H1 (cell line): ENCODE measurements around the gene OPN1SW. TPM values are rescaled to one million over a fixed set of nuclear protein-coding genes. Genes with fewer than 3 reads are reported as not detected.

ENCODE experiments used
- CTCF ChIA-PET: fragments of 300-600 bp; sonication (Branson Sonifier 250); formaldehyde crosslinking; loops from one replicate; lab custom pipeline; 2021; ENCODE audit not compliant: partially characterized antibody; lab: Charles Lee
- POLR2A ChIA-PET: fragments of 300-600 bp; sonication (Branson Sonifier 250); formaldehyde crosslinking; loops from one replicate; lab custom pipeline; 2021; ENCODE audit warnings: inconsistent platforms; ENCODE audit not compliant: partially characterized antibody; lab: Charles Lee
- DNase-seq, 2 experiments: peaks; one replicate each; pipeline versions ENCODE4 v3.0.0 to v3.0.0-alpha.2; 2010 to 2022; ENCODE audit warnings: low spot score in 2 of 2, low read depth in 1 of 2, mixed read lengths in 1 of 2
- FAIRE-seq: peaks from 2 replicates; lab custom pipeline; 2011; peaks lifted over from hg19 to GRCh38; lab: Jason Lieb, UNC
- H2AFZ ChIP-seq: 2 replicates; pipeline ENCODE4 v1.8.1; 2012; ENCODE audit warnings: low read length, inconsistent platforms
- H2AK5ac ChIP-seq: 2 replicates; pipeline ENCODE4 v1.6.1; 2013; ENCODE audit warnings: low read depth, low read length
- H2BK120ac ChIP-seq: replicated peaks from 2 replicates; pipeline ENCODE3; 2013; ENCODE audit warnings: low read depth, low read length, inconsistent platforms
- H2BK12ac ChIP-seq: 2 replicates; pipeline ENCODE4 v1.6.1; 2013; ENCODE audit warnings: low read depth, low read length
- H2BK15ac ChIP-seq: 2 replicates; pipeline ENCODE4 v1.6.1; 2013; ENCODE audit warnings: low read length
- H2BK20ac ChIP-seq: 2 replicates; pipeline ENCODE4 v1.6.1; 2013; ENCODE audit warnings: low read length
- H2BK5ac ChIP-seq: 2 replicates; pipeline ENCODE4 v1.6.1; 2013; ENCODE audit warnings: low read depth, low read length
- H3K14ac ChIP-seq: 2 replicates; pipeline ENCODE4 v1.6.1; 2013; ENCODE audit warnings: inconsistent platforms; ENCODE audit not compliant: insufficient read length
- H3K18ac ChIP-seq: 2 replicates; pipeline ENCODE4 v1.6.1; 2013; ENCODE audit warnings: low read length; ENCODE audit errors: extremely low read depth
- H3K23ac ChIP-seq: 2 replicates; pipeline ENCODE4 v1.6.1; 2013; ENCODE audit warnings: inconsistent platforms; ENCODE audit not compliant: insufficient read length
- H3K23me2 ChIP-seq: 2 replicates; pipeline ENCODE4 v1.6.1; 2013; ENCODE audit warnings: low read depth, low read length
- H3K27ac ChIP-seq: 2 replicates; pipeline ENCODE4 v1.6.1; 2011; ENCODE audit warnings: low read depth, low read length, inconsistent platforms
- H3K27me3 ChIP-seq, 4 experiments: replicated peaks in 1 of 4; 1 replicate in 1 of 4; 2 replicates in 3 of 4; pipeline versions ENCODE4 v1.6.1 to v1.8.1; 2011 to 2013; ENCODE audit warnings: low read length in 3 of 4, mild to moderate bottlenecking in 3 of 4, inconsistent platforms in 2 of 4, mixed read lengths in 2 of 4, moderate library complexity in 1 of 4; ENCODE audit not compliant: control insufficient read depth in 3 of 4, insufficient read depth in 3 of 4; ENCODE audit errors: extremely low read depth in 1 of 4
- H3K36me3 ChIP-seq, 4 experiments: 2 replicates each; pipeline versions ENCODE4 v1.6.1 to v1.8.1; 2011 to 2013; ENCODE audit warnings: mild to moderate bottlenecking in 4 of 4, low read length in 3 of 4, moderate library complexity in 2 of 4, control low read depth in 1 of 4, inconsistent platforms in 1 of 4; ENCODE audit not compliant: insufficient read depth in 4 of 4, control insufficient read depth in 2 of 4
- H3K4ac ChIP-seq: replicated peaks from 2 replicates; pipeline ENCODE3; 2013; ENCODE audit warnings: low read length, low read depth, mixed read lengths, inconsistent platforms; ENCODE audit not compliant: insufficient read length
- H3K4me1 ChIP-seq, 4 experiments: replicated peaks in 1 of 4; 1 replicate in 1 of 4; 2 replicates in 3 of 4; pipeline versions ENCODE4 v1.6.1 to v1.8.1; 2011 to 2013; ENCODE audit warnings: low read length in 3 of 4, inconsistent platforms in 2 of 4, mixed read lengths in 1 of 4; ENCODE audit not compliant: insufficient read depth in 4 of 4, control insufficient read depth in 3 of 4
- H3K4me2 ChIP-seq, 2 experiments: 2 replicates each; pipeline versions ENCODE4 v1.6.1 to v1.8.1; 2011 to 2013; ENCODE audit warnings: low read depth in 2 of 2, low read length in 2 of 2, control low read depth in 1 of 2, inconsistent platforms in 1 of 2, mild to moderate bottlenecking in 1 of 2; ENCODE audit not compliant: insufficient read depth in 1 of 2
- H3K4me3 ChIP-seq, 4 experiments: fragments of 200-600, 300-600 bp in 1 of 4; sonication (generic), shearing (Covaris generic), sonication (Bioruptor Twin) in 1 of 4; 2 replicates each; pipeline versions ENCODE4 v1.5.1 to v1.8.1; 2011 to 2016; ENCODE audit warnings: low read length in 4 of 4, low read depth in 3 of 4, control low read depth in 2 of 4, inconsistent platforms in 2 of 4, mild to moderate bottlenecking in 2 of 4, mixed read lengths in 1 of 4, moderate library complexity in 1 of 4; ENCODE audit not compliant: insufficient read depth in 2 of 4; ENCODE audit errors: extremely low read depth in 1 of 4
- H3K56ac ChIP-seq: replicated peaks from 2 replicates; pipeline ENCODE3; 2013; ENCODE audit warnings: low read depth, mild to moderate bottlenecking, mixed read lengths, low read length, inconsistent platforms; ENCODE audit not compliant: insufficient read length
- H3K79me1 ChIP-seq: 2 replicates; pipeline ENCODE4 v1.6.1; 2013; ENCODE audit warnings: low read depth, low read length, control low read depth
- H3K79me2 ChIP-seq, 2 experiments: 2 replicates each; pipeline versions ENCODE4 v1.6.1 to v1.8.1; 2012 to 2013; ENCODE audit warnings: low read length in 2 of 2, mild to moderate bottlenecking in 2 of 2, inconsistent platforms in 1 of 2; ENCODE audit not compliant: insufficient read depth in 2 of 2, control insufficient read depth in 1 of 2
- H3K9ac ChIP-seq, 4 experiments: replicated peaks in 1 of 4; 1 replicate in 1 of 4; 2 replicates in 3 of 4; pipeline versions ENCODE4 v1.6.1 to v1.8.1; 2011 to 2013; ENCODE audit warnings: low read depth in 3 of 4, low read length in 3 of 4, control low read depth in 2 of 4, mild to moderate bottlenecking in 2 of 4, moderate library complexity in 2 of 4, inconsistent platforms in 1 of 4; ENCODE audit errors: extremely low read depth in 1 of 4
- H3K9me3 ChIP-seq, 2 experiments: 2 replicates each; pipeline versions ENCODE4 v1.6.1 to v1.8.1; 2012 to 2013; ENCODE audit warnings: mild to moderate bottlenecking in 2 of 2, moderate library complexity in 2 of 2, control low read depth in 1 of 2, inconsistent platforms in 1 of 2, low read depth in 1 of 2, low read length in 1 of 2, mixed read lengths in 1 of 2; ENCODE audit not compliant: insufficient read depth in 2 of 2
- H4K20me1 ChIP-seq, 2 experiments: replicated peaks in 1 of 2; 2 replicates each; pipeline versions ENCODE3 to v1.8.1; 2011 to 2013; ENCODE audit warnings: inconsistent platforms in 2 of 2, low read length in 2 of 2, mild to moderate bottlenecking in 1 of 2; ENCODE audit not compliant: insufficient read depth in 2 of 2, control insufficient read depth in 1 of 2
- H4K5ac ChIP-seq: 2 replicates; pipeline ENCODE4 v1.6.1; 2013; ENCODE audit warnings: low read length, low read depth, mixed read lengths, inconsistent platforms; ENCODE audit not compliant: insufficient read length
- H4K8ac ChIP-seq: 2 replicates; pipeline ENCODE4 v1.8.0; 2013; ENCODE audit warnings: mild to moderate bottlenecking, moderate library complexity, low read length, inconsistent platforms; ENCODE audit not compliant: insufficient read depth; ENCODE audit errors: extremely low read depth
- H4K91ac ChIP-seq: replicated peaks from 2 replicates; pipeline ENCODE3; 2013; ENCODE audit warnings: low read length, mixed read lengths, inconsistent platforms; ENCODE audit not compliant: insufficient read length
- MAX ChIP-seq: IDR thresholded peaks from 2 replicates; pipeline ENCODE4 v1.6.1; 2012; ENCODE audit warnings: inconsistent platforms
- POLR2AphosphoS5 ChIP-seq: IDR thresholded peaks from 2 replicates; pipeline ENCODE4 v1.6.1; 2011; ENCODE audit warnings: low read depth, low read length
- SP2 ChIP-seq: IDR thresholded peaks from 2 replicates; pipeline ENCODE4 v1.6.1; 2012; ENCODE audit warnings: mild to moderate bottlenecking, low read length, inconsistent platforms
- WGBS, 2 experiments: shearing (Covaris generic) in 1 of 2; methylation state at CpG; one replicate each; pipeline versions ENCODE4 v1.1.6 to v1.1.7; 2013 to 2015; ENCODE audit warnings: low lambda C conversion rate in 2 of 2, mixed read lengths in 2 of 2, inconsistent platforms in 1 of 2, low coverage in 1 of 2, missing lambda C conversion rate in 1 of 2; ENCODE audit not compliant: insufficient replicate concordance in 2 of 2, insufficient coverage in 1 of 2, insufficient read length in 1 of 2; ENCODE audit errors: extremely low coverage in 1 of 2, missing lambda C conversion rate in 1 of 2; 5-methylcytosine and 5-hydroxymethylcytosine counted together
- polyA plus RNA-seq, 7 experiments: library from polyadenylated mRNA; depleted of rRNA in 3 of 7; stranded (reverse) in 5 of 7; unstranded in 2 of 7; fragments of >200 nt in 5 of 7; fragments of 200-250 nt in 2 of 7; gene quantifications; 1 replicate in 5 of 7; 2 replicates in 1 of 7; 4 replicates in 1 of 7; pipeline versions ENCODE4 v1.2.1 to v1.2.3, GENCODE V29; 2011 to 2013; ENCODE audit warnings: missing spikeins in 2 of 7, mixed read lengths in 2 of 7
- total RNA-seq: library from RNA; stranded (reverse); fragmentation: NEBNext Ultra II Directional; extraction: Animal tissue kit (Norgen Biotek cat#: 25700); gene quantifications from 2 replicates; pipeline ENCODE4 v1.2.1, GENCODE V29; 2021

The OPN1SW gene
- total and polyA plus RNA-seq, 2 of the 8 experiments (the other 6 are each of a cell fraction or from before 2014, with no cell fraction given), result not detected

DNA sequence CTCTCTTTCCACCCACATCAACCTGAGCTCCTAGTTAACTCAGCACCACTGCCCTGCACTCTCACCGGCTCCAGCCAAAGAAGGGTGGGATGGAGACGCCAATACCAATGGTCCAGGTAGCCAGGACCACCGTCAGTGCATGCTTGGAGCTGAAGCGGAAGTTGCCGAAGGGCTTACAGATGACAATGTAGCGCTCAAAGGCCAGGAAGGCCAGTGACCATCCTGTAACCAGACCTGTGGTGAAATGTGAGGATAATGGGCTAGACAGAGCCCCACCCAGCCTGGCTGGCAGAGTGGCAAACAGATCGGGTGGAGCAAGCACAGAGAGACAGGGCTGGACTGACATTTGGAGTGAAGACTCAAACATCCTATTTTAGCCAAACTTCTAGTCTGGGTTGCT lies 673 bp downstream of the OPN1SW start:
- Histone ChIP-seq H4K91ac (no peak overlapping the region), H3K4me1 (no peaks in the 10 kb centered on the region), H3K27me3 (no peaks in the 10 kb centered on the region), H3K18ac (no peak overlapping the region), H4K5ac (no peak overlapping the region), H3K56ac (no peak overlapping the region), H3K14ac (no peak overlapping the region), H2BK20ac (no peak overlapping the region), H3K36me3 (peaks cover 2 to 35% (median 19%) of the 10 kb centered on the region in 4 experiments; a peak in 6 of 8 replicates), H3K27ac (no peak overlapping the region), H3K23me2 (no peaks in the 10 kb centered on the region), H3K4me2 (no peak overlapping the region), H2BK5ac (no peak overlapping the region), H3K4ac (no peak overlapping the region), H3K9ac (no peak overlapping the region), H3K9me3 (peaks cover 0 to 4% of the 10 kb centered on the region in 2 experiments; a peak in 2 of 4 replicates), H3K79me1 (no peaks in the 10 kb centered on the region), H2AFZ (no peak overlapping the region), H3K4me3 (no peak overlapping the region), H2AK5ac (no peak overlapping the region), H3K79me2 (no peaks in the 10 kb centered on the region), H2BK12ac (no peak overlapping the region), H4K8ac (no peak overlapping the region), H4K20me1 (no peaks in the 10 kb centered on the region), H3K23ac (no peak overlapping the region), H2BK15ac (no peak overlapping the region), H2BK120ac (no peak overlapping the region)
- no peak for TF ChIP-seq SP2
- 0 out of 2 replicates have a peak, but pooled peaks have one; percentile 17 for TF ChIP-seq MAX
- TF ChIP-seq POLR2AphosphoS5, result peak; percentile 63; the same call in 1 of the 2 replicates
- POLR2A ChIA-PET, result interaction anchor here (0.7 to 2.8 kb wide), 8 partner anchors 8 to 75 kb away, joined by 3 to 14 read pairs (median 3); partner anchors contain the start of gene CALU
- CTCF ChIA-PET, result interaction anchor here (4.1 kb wide), 1 partner anchor 106 kb away, joined by 12 read pairs; no protein-coding TSS in a partner anchor
- WGBS, 2 experiments, result 90% methylated on average over 7 of the region's 7 CpGs; no CpG with 5 or more reads in 1 of the 2 experiments
- DNase-seq (no peak), FAIRE-seq (no peak)
